T-helper 22 cell (primary cell): Measurements from ENCODE around the gene ETV6.
A peak's percentile ranks its signal among the peaks of the same experiment; 100 is the strongest.
"Not testable (repeated sequence)": the region's sequence is repeated elsewhere in the genome, so short reads cannot be mapped to it uniquely, and the experiment has no call there.

Experiments
- DNase-seq: peaks from one replicate; pipeline ENCODE4 v3.0.0-alpha.2; 2020; ENCODE audit warnings: low read depth

Gene ETV6

DNA sequence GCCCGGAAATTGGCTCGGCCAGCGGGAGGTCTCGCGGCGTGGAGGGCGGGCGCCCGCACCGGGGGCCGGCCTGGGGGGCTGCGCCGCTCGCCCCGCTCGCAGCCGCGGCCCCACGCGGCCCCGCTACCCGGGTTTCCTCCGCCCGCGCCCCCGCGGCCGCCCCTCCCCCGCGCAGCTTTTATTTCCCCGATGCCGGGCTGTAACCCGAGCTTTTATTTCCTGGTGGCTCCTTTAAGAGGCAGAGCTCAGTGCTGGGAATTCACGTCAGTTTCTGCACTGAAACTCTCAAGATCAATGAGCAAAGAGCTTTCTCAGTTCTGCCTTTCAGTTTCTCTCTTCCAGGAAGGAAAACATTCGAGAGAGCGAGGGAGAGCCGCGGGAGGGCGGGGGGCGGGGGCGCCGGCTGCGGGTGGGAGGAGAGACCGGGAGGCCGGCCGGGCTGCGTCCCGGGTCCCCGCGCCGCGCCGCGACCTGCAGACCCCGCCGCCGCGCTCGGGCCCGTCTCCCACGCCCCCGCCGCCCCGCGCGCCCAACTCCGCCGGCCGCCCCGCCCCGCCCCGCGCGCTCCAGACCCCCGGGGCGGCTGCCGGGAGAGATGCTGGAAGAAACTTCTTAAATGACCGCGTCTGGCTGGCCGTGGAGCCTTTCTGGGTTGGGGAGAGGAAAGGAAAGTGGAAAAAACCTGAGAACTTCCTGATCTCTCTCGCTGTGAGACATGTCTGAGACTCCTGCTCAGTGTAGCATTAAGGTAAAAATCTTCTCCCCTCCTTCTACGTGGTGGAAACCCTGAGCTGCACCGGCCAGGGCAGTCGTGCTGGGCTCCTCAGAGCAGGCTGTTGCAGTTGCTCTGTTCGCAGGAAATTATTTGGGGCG, at the start of gene ETV6:
Gene ETV6, plus strand, starts transcription at position 262 of the 873 bp plus-strand sequence. Its CDS starts 454 bp downstream, at position 716.
- DNase-seq = peak; percentile 44

DNA sequence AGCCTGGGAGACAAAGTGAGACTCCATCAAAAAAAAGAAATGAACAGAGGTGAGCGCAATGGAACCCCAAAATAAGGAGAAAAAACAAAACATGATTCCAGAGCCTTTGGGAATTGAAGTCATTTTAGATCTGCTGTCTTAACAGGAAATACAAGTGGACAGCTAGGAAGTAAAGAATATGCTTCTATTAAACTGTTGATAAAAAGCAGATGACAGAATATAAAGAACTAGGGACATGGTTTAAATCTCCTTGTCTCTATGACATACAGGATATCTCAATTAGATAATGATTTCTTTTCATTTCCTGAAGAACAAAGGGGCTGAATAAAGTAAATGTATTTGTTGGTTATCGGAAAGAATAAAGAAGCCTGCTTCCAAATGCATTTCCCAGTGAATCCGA, 49.3 kb upstream of the ETV6 start:
- DNase-seq = no peak

DNA sequence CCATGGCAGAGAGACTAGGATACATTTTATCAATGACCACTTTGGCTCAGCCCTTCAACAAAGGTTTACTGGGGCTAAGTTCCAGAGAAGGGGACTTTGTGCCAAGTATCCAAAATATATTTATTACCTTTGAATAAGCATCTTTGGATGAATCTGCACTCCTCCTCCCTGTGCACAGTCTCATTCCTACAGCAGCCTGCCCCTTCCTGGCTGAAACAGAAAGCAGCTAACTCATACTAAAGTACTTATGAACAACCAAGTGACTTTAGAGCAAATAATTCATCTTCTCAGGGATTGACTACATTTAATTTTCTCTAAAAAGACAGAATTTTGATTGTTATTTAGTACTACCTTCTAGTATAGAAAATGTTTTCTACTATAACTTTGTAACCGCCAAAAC, 47.8 kb upstream of the ETV6 start:
- no peak for DNase-seq

DNA sequence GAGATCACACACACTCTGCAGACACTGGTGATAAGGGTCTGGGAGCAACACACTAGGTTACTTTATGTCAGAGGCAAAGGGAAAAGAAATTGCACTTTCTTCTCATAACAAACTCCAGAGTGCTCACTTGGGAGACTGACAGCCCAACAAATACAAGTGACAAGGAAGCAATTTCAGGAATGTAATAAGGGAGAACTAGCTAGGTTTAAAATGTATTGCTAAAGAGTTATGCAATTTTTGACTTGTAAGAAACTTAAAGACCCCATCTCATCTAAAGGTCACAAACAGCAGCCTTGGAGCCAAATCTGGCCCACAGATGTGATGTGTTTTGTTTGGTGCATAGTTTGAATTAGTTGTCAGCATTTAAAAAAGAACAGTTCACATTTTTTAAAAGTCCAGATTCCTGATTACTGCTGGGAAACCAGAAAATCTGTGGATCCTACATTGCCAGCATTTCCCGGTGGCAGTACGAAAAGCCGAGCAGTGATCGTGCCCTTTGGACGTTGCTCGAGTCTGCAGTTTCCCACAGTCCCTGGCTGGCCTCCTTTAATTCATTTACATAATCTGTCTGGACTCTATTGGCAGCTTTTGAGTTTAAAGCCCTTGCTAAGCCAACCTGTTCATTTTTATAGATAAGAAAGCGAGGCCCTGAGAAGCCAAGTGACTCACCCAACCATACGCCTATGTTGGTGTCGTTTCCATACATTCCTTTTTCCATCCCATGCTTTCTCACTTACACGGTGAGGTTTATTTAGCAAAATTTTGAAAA, 42.0 kb upstream of the ETV6 start:
- no peak for DNase-seq

DNA sequence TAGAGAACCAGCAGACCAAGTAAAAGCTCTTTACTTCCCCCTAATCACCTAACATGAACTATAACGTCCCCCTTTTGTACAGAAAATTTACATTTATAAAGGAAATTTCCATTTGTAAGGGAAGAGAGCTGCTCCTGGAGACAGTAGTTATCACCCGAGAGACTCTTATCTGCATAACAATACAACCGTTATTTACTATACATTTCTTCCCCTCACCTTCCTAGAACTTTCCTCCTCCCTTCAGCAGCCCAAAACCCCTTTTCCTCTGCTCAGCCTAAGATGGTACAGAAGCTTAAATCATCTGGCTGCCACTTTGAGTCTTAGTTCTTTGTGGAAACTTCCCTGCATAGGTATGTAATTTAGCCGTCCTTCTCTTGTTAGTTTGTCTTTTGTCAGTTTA, 40.4 kb upstream of the ETV6 start:
- DNase-seq = no peak

DNA sequence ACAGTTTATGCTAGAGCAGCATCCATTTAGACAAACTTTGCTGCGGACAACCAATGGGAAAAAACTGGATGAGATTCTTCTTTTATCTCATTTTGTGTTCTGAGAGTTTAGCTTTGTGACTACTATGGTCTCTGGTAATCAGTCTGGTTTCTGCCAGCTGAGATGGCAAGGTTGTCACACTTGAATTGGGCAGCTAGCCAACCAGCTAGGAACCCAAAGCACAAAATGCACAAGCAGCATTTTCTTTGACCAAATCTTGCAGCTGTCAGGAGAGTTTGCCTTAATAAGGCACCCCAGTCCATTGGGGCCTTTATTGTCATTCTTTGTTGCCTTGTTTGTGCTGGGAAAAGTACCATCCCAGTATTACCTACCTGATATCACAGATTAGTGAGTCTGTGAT, 34.0 kb upstream of the ETV6 start:
- no peak for DNase-seq

DNA sequence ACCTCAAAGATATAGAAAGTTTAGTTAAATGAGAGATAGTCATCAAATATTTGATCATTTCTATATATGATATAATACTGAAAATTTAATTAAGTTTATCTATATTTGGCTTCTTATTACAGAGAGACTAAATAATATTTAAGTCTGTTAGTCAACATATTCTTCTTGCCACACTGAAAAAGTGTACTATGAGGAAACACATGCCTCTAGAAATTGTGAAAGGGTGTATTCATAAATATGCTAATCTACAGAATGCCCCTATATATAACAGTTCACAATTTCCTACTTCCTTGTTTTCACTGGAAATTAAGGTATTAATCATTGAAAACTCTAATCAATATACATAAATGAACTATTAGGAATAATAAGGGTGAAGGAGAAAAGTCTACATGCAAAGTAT, 31.4 kb upstream of the ETV6 start:
- no peak for DNase-seq

DNA sequence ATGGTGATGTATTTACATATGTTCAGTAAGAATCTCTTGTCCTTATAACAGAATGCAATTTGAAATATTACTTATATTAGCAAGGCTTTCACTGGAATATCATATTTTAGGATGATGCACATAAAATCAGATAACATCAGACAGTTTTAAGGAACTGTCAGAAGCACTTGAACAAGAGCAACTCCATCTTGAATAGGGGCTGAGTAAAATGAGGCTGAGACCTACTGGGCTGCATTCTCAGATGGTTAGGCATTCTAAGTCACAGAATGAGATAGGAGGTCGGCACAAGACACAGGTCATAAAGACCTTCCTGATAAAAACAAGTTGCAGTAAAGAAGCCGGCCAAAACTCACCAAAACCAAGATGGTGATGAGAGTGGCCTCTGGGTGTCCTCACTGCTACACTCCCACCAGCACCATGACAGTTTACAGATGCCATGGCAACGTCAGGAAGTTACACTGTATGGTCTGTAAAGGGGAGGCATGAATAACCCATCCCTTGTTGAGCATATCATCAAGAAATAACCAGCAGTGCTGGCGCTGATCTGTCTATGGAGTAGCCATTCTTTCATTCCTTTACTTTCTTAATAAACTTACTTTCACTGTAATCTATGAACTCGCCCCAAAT, 27.6 kb upstream of the ETV6 start:
- no peak for DNase-seq

DNA sequence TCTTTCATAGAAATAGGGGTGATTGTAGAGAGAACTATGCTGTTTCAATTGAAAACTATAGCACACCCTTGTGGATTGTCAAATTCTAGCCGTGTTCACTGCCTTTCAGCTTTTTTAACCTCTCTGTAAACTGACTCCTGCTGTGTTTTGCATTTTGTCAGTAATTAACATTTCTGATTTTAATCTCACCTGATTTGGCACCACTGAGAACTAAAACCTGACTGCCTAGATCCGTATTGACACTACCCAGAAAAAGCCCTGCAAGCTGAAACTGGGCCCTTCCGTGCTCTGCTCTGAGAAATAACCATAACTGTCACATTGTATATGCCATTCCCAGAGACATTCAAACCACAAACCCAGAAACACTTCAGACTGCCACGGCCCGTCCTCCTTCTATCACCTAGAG, 26.6 kb upstream of the ETV6 start:
- DNase-seq = no peak

DNA sequence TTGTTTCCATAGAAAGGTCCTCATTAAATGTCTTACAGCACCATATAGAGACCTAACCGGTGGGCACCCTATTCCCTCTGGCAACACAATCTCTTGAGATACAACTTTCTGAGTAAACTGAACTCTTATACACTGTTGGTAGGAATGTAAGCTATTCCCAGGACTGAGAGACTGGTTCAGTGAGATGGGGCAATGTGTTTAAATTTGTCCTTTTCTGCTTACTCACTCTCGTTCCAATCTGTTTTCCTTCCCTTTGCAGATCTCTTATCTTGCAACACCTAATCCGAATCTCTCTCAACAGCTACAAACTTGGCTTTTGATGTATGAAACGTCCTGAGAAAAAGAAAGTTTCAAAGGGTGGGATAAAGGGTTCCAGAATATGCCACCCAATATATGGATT, 26.1 kb upstream of the ETV6 start:
- no peak for DNase-seq

DNA sequence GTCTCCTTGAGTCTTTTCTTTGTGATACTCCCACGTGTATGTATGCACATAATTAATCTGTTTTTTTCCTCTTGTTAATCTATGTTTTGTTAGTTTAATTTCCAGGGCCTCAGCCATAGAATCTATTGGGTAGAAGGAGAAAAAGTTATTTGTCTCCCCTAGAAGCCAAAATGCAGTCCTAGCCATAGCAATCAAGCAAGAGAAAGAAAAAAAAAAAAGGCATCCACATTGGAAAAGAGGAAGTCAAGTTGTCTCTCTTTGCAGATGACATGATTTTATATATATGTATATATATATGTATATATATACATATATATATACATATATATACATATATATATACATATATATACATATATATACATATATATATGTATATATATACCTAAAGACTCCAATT, 25.4 kb upstream of the ETV6 start:
- no peak for DNase-seq

DNA sequence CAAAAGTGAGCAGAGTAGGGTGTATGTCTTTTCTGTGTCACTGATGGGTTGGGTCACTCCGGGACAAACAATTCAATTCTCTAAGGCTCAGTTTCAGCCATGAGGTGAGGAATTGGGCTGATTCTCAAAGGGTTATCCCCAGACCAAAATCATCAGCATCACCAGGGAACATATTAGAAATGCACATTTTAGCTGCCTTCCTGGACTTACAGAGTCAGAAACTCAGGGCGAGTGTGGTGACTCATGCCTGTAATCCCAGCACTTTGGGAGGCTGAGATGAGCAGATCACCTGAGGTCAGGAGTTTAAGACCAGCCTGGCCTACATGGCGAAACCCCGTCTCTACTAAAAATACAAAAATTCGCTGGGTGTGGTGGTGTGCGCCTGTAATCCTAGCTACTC, 21.8 kb upstream of the ETV6 start:
- DNase-seq = not testable (repeated sequence)

DNA sequence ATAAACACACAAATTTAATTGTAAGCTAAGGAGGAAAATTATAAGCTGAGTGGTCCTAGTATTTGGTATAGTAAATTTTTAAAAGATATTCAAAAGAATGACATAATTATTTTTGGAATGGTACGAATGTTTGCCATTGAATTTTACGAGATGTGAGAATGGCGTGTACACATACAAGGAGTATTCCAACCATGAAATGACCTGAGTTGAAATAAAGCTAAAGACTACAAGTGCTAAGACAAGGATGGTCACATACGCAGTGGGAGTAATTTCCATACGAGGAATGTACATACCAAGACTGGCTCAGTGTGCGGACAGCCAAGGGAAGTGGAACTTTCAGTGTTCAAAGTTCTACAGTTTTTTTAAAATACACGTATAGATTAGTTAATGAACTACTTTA, 21.1 kb upstream of the ETV6 start:
- no peak for DNase-seq

DNA sequence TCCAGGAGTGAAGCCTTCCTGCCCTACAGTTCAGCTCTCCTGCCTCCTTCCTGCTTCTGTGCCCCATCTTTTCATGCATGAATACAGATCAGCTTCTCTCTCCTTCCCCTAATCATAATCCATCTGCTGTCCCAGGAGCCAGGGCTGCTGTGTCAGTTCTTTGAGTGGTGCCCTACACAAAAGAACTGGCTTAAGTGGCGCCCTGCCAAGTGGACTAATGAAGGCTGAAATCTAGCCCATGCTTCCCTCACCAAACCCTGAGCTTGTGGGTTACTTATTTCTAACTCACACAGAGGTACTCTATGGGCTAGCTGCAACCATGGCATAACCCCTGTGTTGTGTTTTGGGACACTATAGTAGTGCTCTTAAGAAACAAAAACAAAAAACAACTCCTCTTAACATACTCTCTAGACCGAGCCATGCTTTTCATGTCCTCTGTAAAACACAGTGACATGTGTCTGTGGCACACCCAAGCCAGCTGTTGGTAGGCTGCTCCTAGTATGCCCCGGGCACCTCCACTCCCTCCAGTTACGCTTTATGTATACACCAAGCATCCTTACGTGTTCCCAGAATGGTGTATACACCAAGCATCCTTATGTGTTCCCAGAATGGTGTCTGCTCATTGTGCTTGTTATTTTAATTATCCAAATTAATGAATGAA, 19.3 kb upstream of the ETV6 start:
- DNase-seq = no peak

DNA sequence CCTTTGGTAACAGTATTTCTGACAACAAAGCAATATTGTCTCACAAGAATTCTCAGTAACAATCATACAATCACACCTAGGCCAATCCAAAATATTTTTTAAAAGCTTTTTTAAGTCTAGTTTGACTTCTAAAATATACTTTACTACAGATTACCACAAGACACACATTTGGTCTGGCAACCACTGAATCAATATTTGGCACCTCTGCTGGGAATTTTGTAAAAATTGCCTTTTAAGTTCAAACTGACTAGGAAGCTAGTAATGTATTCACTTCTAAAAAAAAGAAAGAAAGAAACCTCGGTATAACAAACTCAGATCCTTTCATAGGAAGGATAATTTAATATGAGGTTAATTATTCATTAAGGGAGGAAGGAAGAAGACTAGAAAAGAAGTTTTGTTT, 18.2 kb upstream of the ETV6 start:
- no peak for DNase-seq

DNA sequence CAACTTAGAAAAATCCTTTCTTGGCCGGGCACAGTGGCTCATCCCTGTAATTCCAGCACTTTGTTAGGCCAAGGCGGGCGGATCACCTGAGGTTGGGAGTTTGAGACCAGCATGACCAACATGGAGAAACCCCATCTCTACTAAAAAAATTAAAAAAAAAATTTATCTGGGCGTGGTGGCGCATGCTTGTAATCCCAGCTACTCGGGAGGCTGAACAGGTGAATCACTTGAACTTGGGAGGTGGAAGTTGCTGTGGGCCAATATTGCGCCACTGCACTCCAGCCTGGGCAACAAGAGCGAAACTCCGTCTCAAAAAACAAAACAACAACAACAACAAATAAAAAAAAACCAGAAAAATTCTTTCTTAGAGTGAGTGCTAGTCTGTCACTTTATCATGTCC, 17.6 kb upstream of the ETV6 start:
- DNase-seq = not testable (repeated sequence)

DNA sequence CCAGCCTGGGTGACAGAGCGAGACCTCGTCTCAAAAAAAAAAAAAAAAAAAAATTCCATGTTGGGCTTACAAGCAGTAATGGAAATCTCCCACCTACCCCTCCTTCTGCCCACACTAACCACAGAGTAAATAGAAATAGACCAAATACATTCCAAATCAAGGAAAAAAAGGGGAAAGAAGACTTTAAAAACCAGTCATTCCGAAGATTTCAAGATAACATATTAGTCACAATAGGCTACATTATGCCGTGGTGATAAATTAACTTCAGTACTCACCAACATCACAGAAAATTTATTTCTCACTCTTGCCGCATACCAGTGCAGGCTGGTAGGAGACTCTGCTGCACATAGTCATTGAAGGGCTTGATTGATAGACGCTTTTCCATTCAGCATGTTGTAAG, 15.5 kb upstream of the ETV6 start:
- DNase-seq = no peak

DNA sequence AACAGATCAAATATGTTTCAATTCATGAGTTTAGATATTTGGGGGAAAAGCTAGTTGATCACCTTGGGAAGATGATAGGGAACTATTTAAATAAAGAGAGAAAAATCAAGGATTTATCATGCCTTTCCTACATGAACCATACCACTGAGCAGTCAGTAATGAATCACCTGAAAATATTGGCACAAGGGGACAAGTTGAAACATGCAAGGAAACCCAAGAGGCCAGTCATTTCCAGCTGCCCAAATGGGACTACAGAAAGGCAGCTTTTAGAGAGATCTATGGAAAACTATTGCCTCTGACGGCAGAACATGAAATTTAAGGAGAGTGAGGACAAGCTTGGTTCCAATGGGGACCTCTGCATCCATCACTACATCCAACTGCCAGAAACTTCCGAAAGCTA, 14.1 kb upstream of the ETV6 start:
- DNase-seq = no peak

DNA sequence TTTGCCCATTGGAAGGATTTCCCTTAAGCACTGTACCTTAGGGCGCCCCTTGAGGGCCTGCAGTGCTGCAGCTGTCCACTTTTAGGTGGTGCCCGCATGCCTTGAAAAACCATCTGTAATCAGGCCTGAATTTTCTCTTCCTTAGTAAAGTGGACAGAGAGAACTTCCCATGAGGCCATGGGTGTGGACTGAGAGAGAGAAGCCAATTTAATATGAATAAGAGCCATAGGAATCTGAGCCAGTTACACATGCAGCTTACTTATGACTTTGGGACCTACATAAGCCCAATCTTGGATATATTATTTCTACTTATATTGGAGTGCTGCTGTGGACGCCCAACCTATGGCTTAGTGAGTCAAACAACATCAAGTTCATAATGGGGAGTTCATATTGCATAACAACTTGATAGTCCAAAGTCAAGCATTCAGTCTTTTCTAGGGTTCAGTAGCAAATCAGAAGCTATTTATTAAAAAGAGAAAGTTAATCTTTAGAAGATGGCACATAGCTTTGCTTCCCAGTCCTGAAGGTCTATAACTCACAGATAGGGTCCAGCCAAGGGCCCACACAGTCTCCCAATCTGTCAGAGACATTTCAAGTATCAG, 11.1 kb upstream of the ETV6 start:
- DNase-seq = no peak

DNA sequence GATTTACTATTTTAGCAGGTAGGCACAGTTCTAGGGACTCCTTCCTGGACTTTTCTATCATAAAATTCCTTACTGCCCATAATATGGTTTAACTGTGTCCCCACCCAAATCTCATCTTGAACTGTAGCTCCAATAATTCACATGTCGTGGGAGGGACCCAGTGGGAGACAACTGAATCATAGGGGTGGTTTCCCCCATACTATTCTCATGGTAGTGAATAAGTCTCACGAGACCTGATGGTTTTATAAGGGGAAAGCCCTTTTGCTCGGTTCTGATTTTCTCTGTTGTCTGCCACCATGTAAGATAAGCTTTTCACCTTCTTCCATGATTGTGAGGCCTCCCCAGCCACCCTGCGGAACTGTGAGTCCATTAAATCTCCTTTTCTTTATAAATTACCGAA, 10.0 kb upstream of the ETV6 start:
- no peak for DNase-seq

DNA sequence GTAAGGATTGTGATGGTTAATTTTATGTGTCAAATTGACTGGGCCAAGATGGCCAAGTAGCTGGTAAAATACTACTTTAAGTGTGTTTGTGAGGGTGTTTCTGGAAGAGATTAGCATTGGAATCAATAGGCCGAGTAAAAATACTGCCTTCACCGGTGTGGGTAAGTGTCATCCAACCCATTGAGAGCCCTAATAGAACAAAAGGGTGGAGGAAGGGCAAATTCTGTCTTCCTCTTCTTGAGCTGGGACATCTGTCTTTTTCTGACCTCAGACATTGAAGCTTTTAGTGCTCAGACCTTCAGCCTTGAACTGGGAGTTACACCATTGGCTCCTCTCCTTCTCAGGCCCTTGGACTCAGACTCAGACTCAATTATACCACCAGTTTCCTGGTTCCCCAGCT, 8.0 kb upstream of the ETV6 start:
- DNase-seq = no peak

DNA sequence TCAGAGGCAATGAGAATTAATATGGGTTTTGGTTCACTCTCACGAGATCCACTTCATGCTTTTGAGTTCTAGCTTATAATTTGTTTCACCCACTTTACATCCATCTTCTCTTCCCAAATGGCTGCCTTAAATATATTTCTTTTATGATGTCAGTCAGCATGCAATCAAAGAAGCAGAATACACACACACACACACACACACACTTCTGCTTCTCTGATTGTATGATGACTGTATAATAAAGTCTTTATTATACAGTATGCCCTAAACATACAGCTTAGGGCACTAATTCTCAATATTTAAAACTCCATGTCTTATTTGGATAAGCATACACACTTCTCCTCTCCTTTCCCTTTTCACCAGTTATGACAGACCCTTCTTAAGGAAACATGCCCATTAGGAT, 6.7 kb upstream of the ETV6 start:
- no peak for DNase-seq
